GM23338 (cell line): ENCODE data around the gene COPE. TPM values are rescaled to one million over a fixed set of nuclear protein-coding genes. Genes with fewer than 3 reads are reported as not detected.

ENCODE experiments used
- ATAC-seq: fragments of 200-7000 bp; cut with Tn5 transposase; 3 replicates; pipeline ENCODE4 v1.9.1; 2020
- DNase-seq: peaks from one replicate; pipeline ENCODE4 v3.0.0-alpha.2; 2015; ENCODE audit warnings: low spot score
- H2AFZ ChIP-seq: fragments of 200-600 bp; sonication (generic); 2 replicates; pipeline ENCODE4 v1.8.0; 2016; ENCODE audit warnings: antibody characterized with exemption, mild to moderate bottlenecking, moderate library complexity
- H3F3A ChIP-seq: fragments of 200-600 bp; sonication (generic); replicated peaks from 2 replicates; pipeline ENCODE4 v1.8.0; 2017; ENCODE audit warnings: antibody characterized with exemption, mixed run types, low read depth
- H3K27ac ChIP-seq: fragments of 200-600 bp; sonication (generic); 2 replicates; pipeline ENCODE4 v1.6.1; 2016; ENCODE audit warnings: low read depth
- H3K27me3 ChIP-seq: fragments of 200-600 bp; sonication (generic); 2 replicates; pipeline ENCODE4 v1.8.0; 2016; ENCODE audit warnings: mild to moderate bottlenecking, mixed run types, moderate library complexity; ENCODE audit not compliant: insufficient read depth
- H3K36me3 ChIP-seq: fragments of 200-600 bp; sonication (generic); 2 replicates; pipeline ENCODE4 v1.8.0; 2016; ENCODE audit warnings: mild to moderate bottlenecking; ENCODE audit not compliant: insufficient read depth
- H3K4me1 ChIP-seq: fragments of 200-600 bp; sonication (generic); 2 replicates; pipeline ENCODE4 v1.8.0; 2016; ENCODE audit warnings: mild to moderate bottlenecking, moderate library complexity; ENCODE audit not compliant: insufficient read depth
- H3K4me2 ChIP-seq: fragments of 200-600 bp; sonication (generic); 2 replicates; pipeline ENCODE4 v1.7.1; 2017; ENCODE audit warnings: mixed run types
- H3K4me3 ChIP-seq: fragments of 200-600 bp; sonication (generic); 2 replicates; pipeline ENCODE4 v1.6.1; 2016; ENCODE audit warnings: mixed run types
- H3K79me2 ChIP-seq: fragments of 200-600 bp; sonication (generic); replicated peaks from 2 replicates; pipeline ENCODE4 v1.8.0; 2017; ENCODE audit warnings: mild to moderate bottlenecking; ENCODE audit not compliant: insufficient read depth
- H3K9me2 ChIP-seq: fragments of 200-600 bp; sonication (generic); 2 replicates; pipeline ENCODE4 v1.8.0; 2017; ENCODE audit not compliant: insufficient read depth
- H4K20me1 ChIP-seq: fragments of 200-600 bp; sonication (generic); replicated peaks from 2 replicates; pipeline ENCODE4 v1.8.0; 2017; ENCODE audit warnings: mild to moderate bottlenecking; ENCODE audit not compliant: insufficient read depth
- H3K27ac Mint-ChIP-seq: 2 replicates; pipeline ENCODE4 v1.8.0; 2020; ENCODE audit warnings: inconsistent platforms, mild to moderate bottlenecking, moderate library complexity, mixed read lengths
- H3K27me3 Mint-ChIP-seq: 3 replicates; pipeline ENCODE4 v1.8.0; 2022; ENCODE audit warnings: low read depth, mild to moderate bottlenecking, moderate library complexity, mixed read lengths, inconsistent platforms; ENCODE audit not compliant: insufficient read depth, poor library complexity
- H3K36me3 Mint-ChIP-seq: 3 replicates; pipeline ENCODE4 v1.8.0; 2021; ENCODE audit warnings: low read depth, mild to moderate bottlenecking, inconsistent platforms, moderate library complexity, mixed read lengths
- H3K4me1 Mint-ChIP-seq: 3 replicates; pipeline ENCODE4 v1.8.0; 2020; ENCODE audit warnings: mild to moderate bottlenecking, inconsistent platforms, mixed read lengths
- H3K4me3 Mint-ChIP-seq: 3 replicates; pipeline ENCODE4 v1.8.0; 2021; ENCODE audit warnings: moderate library complexity, mild to moderate bottlenecking, inconsistent platforms, mixed read lengths
- H3K9me3 Mint-ChIP-seq: 3 replicates; pipeline ENCODE4 v1.8.0; 2020; ENCODE audit warnings: moderate library complexity, mild to moderate bottlenecking, inconsistent platforms, mixed read lengths
- CREB1 ChIP-seq: fragments of 250-450 bp; sonication (Bioruptor Pico); IDR thresholded peaks from 2 replicates; pipeline ENCODE4 v1.5.0; 2020; ENCODE audit warnings: low read depth, mild to moderate bottlenecking, moderate library complexity
- EZH2 ChIP-seq: fragments of 200-600 bp; sonication (generic); IDR thresholded peaks from one replicate; pipeline ENCODE4 v1.8.0; 2017; ENCODE audit warnings: antibody characterized with exemption, mild to moderate bottlenecking, low read depth; ENCODE audit not compliant: unreplicated experiment
- EZH2phosphoT487 ChIP-seq: fragments of 200-600 bp; sonication (generic); IDR thresholded peaks from one replicate; pipeline ENCODE4 v1.8.1; 2018; ENCODE audit warnings: antibody characterized with exemption; ENCODE audit not compliant: unreplicated experiment
- JUNB ChIP-seq: IDR thresholded peaks from one replicate; pipeline ENCODE4 v1.6.1; 2016; ENCODE audit warnings: antibody characterized with exemption; ENCODE audit not compliant: unreplicated experiment
- NANOG ChIP-seq: IDR thresholded peaks from 2 replicates; pipeline ENCODE4 v1.6.1; 2016; ENCODE audit warnings: antibody characterized with exemption, borderline replicate concordance
- POLR2AphosphoS5 ChIP-seq: IDR thresholded peaks from 2 replicates; pipeline ENCODE4 v1.6.1; 2016; ENCODE audit warnings: antibody characterized with exemption, low read depth
- STAT1 ChIP-seq: IDR thresholded peaks from one replicate; pipeline ENCODE4 v1.6.1; 2016; ENCODE audit warnings: antibody characterized with exemption; ENCODE audit not compliant: unreplicated experiment
- ZNF114 ChIP-seq: fragments of 250-450 bp; sonication (Bioruptor Pico); IDR thresholded peaks from 2 replicates; pipeline ENCODE4 v1.5.0; 2020; ENCODE audit warnings: mild to moderate bottlenecking, moderate library complexity
- ZNF331 ChIP-seq: fragments of 250-450 bp; sonication (Bioruptor Pico); IDR thresholded peaks from 2 replicates; pipeline ENCODE4 v1.5.0; 2020; ENCODE audit warnings: low read depth, mild to moderate bottlenecking, moderate library complexity
- polyA plus RNA-seq: library from polyadenylated mRNA; unstranded; fragments of >200 nt; fragmentation: Nextera tagmentation; extraction: Ambion mirVana; gene quantifications from 2 replicates; pipeline ENCODE4 v1.2.1, GENCODE V29; 2016
- total RNA-seq: library from RNA; depleted of rRNA; stranded (reverse); fragments of >200 nt; shearing (Covaris generic); gene quantifications from 2 replicates; pipeline ENCODE4 v1.2.3, GENCODE V29; 2014
- TF ChIP-seq, protein P1 (sequence below): fragments of 250-450 bp; sonication (Bioruptor Pico); IDR thresholded peaks from 2 replicates; pipeline ENCODE4 v1.5.0; 2020; ENCODE audit warnings: mild to moderate bottlenecking, moderate library complexity
- TF ChIP-seq, protein P2 (sequence below): IDR thresholded peaks from 2 replicates; pipeline ENCODE4 v1.6.1; 2016; ENCODE audit warnings: antibody characterized with exemption
- TF ChIP-seq, protein P3 (sequence below): IDR thresholded peaks from one replicate; pipeline ENCODE4 v1.6.1; 2018; ENCODE audit warnings: antibody characterized with exemption; ENCODE audit not compliant: unreplicated experiment
- TF ChIP-seq, protein P4 (sequence below), 2 experiments: fragments of 200-600 bp in 1 of 2; sonication (generic) in 1 of 2; conservative IDR thresholded peaks; 2 replicates each; pipeline versions ENCODE4 v1.5.1 to v1.6.1; 2016 to 2017; ENCODE audit warnings: antibody characterized with exemption in 2 of 2, low read depth in 2 of 2, mild to moderate bottlenecking in 2 of 2, moderate library complexity in 1 of 2

Gene COPE
- total and polyA plus RNA-seq, 2 experiments from 2014 or later = 263 TPM

DNA sequence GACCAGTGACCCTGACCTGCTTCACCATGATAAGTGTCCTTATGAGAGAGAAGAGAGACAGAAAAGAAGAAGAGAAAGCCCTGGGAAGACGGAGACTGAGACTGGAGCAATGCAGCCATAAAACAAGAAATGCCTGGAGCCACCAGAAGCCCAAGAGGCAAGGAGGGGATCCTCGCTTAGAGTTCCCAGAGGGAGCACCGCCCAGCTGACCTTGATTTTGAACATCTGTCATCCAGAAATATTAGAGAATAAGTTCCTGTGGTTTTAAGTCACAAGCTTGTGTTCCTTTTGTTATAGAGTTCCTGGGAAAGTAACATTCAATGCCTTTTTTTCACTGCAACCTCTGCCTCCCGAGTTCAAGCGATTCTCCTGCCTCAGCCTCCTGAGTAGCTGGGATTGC, 43.5 kb downstream of the COPE start:
- H3K27ac ChIP-seq = no peak overlapping the region
- Mint-ChIP-seq H3K9me3 (peaks cover 4% of the 10 kb centered on the region), H3K27me3 (peaks cover 25% of the 10 kb centered on the region), H3K36me3 (peaks cover 49% of the 10 kb centered on the region), H3K4me1 (peaks cover 3% of the 10 kb centered on the region; the same call in 2 of the 3 replicates), H3K27ac (no peak overlapping the region), H3K4me3 (no peak overlapping the region)
- no peaks in the 10 kb centered on the region for H3K79me2 ChIP-seq
- H4K20me1 ChIP-seq = 0 out of 2 replicates have a peak, but pooled peaks cover 3% of the 10 kb centered on the region
- no peaks in the 10 kb centered on the region; the same call in 1 of the 2 replicates for H3F3A ChIP-seq
- ATAC-seq (no peak), DNase-seq (no peak)
- H3K27me3 ChIP-seq = peaks cover 16% of the 10 kb centered on the region
- H3K4me1 ChIP-seq = no peaks in the 10 kb centered on the region; the same call in 1 of the 2 replicates
- H2AFZ ChIP-seq = no peak overlapping the region
- H3K36me3 ChIP-seq = no peaks in the 10 kb centered on the region
- H3K4me3 ChIP-seq = no peak overlapping the region
- TF ChIP-seq, protein P1, sequence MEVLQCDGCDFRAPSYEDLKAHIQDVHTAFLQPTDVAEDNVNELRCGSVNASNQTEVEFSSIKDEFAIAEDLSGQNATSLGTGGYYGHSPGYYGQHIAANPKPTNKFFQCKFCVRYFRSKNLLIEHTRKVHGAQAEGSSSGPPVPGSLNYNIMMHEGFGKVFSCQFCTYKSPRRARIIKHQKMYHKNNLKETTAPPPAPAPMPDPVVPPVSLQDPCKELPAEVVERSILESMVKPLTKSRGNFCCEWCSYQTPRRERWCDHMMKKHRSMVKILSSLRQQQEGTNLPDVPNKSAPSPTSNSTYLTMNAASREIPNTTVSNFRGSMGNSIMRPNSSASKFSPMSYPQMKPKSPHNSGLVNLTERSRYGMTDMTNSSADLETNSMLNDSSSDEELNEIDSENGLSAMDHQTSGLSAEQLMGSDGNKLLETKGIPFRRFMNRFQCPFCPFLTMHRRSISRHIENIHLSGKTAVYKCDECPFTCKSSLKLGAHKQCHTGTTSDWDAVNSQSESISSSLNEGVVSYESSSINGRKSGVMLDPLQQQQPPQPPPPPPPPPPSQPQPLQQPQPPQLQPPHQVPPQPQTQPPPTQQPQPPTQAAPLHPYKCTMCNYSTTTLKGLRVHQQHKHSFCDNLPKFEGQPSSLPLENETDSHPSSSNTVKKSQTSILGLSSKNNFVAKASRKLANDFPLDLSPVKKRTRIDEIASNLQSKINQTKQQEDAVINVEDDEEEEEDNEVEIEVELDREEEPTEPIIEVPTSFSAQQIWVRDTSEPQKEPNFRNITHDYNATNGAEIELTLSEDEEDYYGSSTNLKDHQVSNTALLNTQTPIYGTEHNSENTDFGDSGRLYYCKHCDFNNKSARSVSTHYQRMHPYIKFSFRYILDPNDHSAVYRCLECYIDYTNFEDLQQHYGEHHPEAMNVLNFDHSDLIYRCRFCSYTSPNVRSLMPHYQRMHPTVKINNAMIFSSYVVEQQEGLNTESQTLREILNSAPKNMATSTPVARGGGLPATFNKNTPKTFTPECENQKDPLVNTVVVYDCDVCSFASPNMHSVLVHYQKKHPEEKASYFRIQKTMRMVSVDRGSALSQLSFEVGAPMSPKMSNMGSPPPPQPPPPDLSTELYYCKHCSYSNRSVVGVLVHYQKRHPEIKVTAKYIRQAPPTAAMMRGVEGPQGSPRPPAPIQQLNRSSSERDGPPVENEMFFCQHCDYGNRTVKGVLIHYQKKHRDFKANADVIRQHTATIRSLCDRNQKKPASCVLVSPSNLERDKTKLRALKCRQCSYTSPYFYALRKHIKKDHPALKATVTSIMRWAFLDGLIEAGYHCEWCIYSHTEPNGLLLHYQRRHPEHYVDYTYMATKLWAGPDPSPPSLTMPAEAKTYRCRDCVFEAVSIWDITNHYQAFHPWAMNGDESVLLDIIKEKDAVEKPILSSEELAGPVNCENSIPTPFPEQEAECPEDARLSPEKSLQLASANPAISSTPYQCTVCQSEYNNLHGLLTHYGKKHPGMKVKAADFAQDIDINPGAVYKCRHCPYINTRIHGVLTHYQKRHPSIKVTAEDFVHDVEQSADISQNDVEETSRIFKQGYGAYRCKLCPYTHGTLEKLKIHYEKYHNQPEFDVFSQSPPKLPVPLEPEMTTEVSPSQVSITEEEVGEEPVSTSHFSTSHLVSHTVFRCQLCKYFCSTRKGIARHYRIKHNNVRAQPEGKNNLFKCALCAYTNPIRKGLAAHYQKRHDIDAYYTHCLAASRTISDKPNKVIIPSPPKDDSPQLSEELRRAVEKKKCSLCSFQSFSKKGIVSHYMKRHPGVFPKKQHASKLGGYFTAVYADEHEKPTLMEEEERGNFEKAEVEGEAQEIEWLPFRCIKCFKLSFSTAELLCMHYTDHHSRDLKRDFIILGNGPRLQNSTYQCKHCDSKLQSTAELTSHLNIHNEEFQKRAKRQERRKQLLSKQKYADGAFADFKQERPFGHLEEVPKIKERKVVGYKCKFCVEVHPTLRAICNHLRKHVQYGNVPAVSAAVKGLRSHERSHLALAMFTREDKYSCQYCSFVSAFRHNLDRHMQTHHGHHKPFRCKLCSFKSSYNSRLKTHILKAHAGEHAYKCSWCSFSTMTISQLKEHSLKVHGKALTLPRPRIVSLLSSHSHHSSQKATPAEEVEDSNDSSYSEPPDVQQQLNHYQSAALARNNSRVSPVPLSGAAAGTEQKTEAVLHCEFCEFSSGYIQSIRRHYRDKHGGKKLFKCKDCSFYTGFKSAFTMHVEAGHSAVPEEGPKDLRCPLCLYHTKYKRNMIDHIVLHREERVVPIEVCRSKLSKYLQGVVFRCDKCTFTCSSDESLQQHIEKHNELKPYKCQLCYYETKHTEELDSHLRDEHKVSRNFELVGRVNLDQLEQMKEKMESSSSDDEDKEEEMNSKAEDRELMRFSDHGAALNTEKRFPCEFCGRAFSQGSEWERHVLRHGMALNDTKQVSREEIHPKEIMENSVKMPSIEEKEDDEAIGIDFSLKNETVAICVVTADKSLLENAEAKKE = no peak
- no peak for TF ChIP-seq ZNF114 (CRISPR knock-in tag)
- no peak for TF ChIP-seq STAT1
- TF ChIP-seq, protein P2, sequence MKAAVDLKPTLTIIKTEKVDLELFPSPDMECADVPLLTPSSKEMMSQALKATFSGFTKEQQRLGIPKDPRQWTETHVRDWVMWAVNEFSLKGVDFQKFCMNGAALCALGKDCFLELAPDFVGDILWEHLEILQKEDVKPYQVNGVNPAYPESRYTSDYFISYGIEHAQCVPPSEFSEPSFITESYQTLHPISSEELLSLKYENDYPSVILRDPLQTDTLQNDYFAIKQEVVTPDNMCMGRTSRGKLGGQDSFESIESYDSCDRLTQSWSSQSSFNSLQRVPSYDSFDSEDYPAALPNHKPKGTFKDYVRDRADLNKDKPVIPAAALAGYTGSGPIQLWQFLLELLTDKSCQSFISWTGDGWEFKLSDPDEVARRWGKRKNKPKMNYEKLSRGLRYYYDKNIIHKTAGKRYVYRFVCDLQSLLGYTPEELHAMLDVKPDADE = no peak
- TF ChIP-seq, protein P3, sequence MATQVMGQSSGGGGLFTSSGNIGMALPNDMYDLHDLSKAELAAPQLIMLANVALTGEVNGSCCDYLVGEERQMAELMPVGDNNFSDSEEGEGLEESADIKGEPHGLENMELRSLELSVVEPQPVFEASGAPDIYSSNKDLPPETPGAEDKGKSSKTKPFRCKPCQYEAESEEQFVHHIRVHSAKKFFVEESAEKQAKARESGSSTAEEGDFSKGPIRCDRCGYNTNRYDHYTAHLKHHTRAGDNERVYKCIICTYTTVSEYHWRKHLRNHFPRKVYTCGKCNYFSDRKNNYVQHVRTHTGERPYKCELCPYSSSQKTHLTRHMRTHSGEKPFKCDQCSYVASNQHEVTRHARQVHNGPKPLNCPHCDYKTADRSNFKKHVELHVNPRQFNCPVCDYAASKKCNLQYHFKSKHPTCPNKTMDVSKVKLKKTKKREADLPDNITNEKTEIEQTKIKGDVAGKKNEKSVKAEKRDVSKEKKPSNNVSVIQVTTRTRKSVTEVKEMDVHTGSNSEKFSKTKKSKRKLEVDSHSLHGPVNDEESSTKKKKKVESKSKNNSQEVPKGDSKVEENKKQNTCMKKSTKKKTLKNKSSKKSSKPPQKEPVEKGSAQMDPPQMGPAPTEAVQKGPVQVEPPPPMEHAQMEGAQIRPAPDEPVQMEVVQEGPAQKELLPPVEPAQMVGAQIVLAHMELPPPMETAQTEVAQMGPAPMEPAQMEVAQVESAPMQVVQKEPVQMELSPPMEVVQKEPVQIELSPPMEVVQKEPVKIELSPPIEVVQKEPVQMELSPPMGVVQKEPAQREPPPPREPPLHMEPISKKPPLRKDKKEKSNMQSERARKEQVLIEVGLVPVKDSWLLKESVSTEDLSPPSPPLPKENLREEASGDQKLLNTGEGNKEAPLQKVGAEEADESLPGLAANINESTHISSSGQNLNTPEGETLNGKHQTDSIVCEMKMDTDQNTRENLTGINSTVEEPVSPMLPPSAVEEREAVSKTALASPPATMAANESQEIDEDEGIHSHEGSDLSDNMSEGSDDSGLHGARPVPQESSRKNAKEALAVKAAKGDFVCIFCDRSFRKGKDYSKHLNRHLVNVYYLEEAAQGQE = no peak
- TF ChIP-seq POLR2AphosphoS5 = no peak
- TF ChIP-seq, protein P4, sequence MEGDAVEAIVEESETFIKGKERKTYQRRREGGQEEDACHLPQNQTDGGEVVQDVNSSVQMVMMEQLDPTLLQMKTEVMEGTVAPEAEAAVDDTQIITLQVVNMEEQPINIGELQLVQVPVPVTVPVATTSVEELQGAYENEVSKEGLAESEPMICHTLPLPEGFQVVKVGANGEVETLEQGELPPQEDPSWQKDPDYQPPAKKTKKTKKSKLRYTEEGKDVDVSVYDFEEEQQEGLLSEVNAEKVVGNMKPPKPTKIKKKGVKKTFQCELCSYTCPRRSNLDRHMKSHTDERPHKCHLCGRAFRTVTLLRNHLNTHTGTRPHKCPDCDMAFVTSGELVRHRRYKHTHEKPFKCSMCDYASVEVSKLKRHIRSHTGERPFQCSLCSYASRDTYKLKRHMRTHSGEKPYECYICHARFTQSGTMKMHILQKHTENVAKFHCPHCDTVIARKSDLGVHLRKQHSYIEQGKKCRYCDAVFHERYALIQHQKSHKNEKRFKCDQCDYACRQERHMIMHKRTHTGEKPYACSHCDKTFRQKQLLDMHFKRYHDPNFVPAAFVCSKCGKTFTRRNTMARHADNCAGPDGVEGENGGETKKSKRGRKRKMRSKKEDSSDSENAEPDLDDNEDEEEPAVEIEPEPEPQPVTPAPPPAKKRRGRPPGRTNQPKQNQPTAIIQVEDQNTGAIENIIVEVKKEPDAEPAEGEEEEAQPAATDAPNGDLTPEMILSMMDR (conservative IDR thresholded peaks at IDR 0.05; ENCODE audit: low read depth in 2 of 2) = no peak
- no peak for TF ChIP-seq EZH2
- no peak for TF ChIP-seq JUNB
- no peak for TF ChIP-seq CREB1
- no peak for TF ChIP-seq ZNF331 (CRISPR knock-in tag)
- no peak for TF ChIP-seq NANOG
- TF ChIP-seq EZH2phosphoT487 = no peak
- H3K9me2 ChIP-seq = no peaks in the 10 kb centered on the region
- H3K4me2 ChIP-seq = no peak overlapping the region
